Subcutaneous adipose tissue (tissue), 4 donors: ENCODE measurements around the gene GSTA4. TPM values are rescaled to one million over a fixed set of nuclear protein-coding genes. Genes with fewer than 3 reads are reported as not detected.

Experiments used
- total RNA-seq, 4 donors: library from RNA; depleted of rRNA; stranded (reverse); fragments of >200 nt; gene quantifications; one replicate each; pipeline ENCODE4 v1.1.0, GENCODE V29; 2016
- TF ChIP-seq, protein P1 (sequence below): fragments of 450-650 bp; IDR thresholded peaks from one replicate; pipeline ENCODE4 v1.5.1; 2016; ENCODE audit warnings: low read depth, mild to moderate bottlenecking, control low read depth, antibody characterized with exemption, moderate library complexity

The GSTA4 gene
- total RNA-seq, 4 donors from 2014 or later, result 19.8 to 30.5 (median 24.8) TPM

GRCh38 chr6:53014744-53015143 is 19.7 kb upstream of the GSTA4 start:
- TF ChIP-seq, protein P1, sequence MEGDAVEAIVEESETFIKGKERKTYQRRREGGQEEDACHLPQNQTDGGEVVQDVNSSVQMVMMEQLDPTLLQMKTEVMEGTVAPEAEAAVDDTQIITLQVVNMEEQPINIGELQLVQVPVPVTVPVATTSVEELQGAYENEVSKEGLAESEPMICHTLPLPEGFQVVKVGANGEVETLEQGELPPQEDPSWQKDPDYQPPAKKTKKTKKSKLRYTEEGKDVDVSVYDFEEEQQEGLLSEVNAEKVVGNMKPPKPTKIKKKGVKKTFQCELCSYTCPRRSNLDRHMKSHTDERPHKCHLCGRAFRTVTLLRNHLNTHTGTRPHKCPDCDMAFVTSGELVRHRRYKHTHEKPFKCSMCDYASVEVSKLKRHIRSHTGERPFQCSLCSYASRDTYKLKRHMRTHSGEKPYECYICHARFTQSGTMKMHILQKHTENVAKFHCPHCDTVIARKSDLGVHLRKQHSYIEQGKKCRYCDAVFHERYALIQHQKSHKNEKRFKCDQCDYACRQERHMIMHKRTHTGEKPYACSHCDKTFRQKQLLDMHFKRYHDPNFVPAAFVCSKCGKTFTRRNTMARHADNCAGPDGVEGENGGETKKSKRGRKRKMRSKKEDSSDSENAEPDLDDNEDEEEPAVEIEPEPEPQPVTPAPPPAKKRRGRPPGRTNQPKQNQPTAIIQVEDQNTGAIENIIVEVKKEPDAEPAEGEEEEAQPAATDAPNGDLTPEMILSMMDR, result no peak

- TF ChIP-seq, protein P1, result no peak
Observed at GRCh38 chr6:53014063-53014462, 19.0 kb upstream of the GSTA4 start.

DNA sequence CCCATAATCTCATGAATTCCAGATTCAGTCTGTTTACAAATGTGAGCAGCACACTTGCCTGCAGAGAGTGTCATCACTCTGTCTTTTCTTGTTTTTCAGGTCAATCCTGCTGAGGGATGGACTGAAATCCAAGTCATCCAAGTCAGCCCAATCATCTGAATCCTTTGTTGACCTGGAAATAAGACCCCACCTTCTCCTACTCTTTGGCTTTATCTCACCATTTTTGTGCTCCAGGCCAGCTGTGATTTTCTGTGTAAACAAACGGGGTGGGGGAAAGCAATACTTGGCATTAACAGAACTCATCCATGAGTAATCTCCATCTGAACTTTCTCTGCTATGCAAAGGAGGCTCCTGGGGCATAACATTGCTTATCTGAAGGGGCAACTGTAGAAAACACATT is 16.9 kb upstream of the GSTA4 start:
- TF ChIP-seq, protein P1, result no peak

GRCh38 chr6:53010504-53010903 is 15.4 kb upstream of the GSTA4 start:
- TF ChIP-seq, protein P1, result no peak

DNA sequence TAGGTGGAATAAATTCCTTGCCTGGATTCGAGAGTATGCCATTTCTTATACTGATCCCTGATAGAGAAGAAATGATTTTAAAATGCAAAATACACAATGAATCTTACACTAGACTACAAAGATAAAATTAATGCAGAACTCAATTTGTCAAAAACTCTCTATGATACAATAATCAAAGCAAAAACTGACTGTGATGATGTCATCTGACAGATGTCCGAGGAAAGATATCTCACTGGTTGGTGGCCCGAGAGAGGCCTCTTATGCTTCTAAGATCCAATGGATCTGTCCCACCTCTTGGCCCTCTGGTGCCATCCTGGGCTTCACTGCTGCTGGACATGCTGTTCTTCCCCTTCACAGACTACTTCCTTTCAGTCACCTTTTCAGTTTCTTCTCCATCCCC is 14.4 kb upstream of the GSTA4 start:
- TF ChIP-seq, protein P1, result no peak

DNA sequence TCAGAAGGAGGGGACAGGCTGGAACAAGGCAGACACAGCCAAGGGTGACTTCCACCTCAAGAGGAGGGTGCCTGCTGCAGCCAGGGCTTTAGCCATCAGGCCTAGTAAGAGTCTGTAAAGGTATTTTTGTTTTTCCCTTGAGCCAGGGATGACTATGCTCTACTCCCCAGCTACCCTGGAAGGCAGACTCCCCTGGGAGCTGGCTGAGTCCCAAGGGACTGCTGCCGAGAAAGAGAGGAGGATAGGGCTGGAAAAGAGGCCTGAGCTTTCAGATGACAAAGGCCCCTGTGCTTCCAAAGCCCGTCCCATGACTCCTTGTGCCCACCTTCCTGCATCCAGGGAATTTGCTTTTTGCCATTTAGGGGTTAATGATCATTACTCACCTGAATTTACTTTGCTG is 14.0 kb upstream of the GSTA4 start:
- TF ChIP-seq, protein P1, result no peak

DNA sequence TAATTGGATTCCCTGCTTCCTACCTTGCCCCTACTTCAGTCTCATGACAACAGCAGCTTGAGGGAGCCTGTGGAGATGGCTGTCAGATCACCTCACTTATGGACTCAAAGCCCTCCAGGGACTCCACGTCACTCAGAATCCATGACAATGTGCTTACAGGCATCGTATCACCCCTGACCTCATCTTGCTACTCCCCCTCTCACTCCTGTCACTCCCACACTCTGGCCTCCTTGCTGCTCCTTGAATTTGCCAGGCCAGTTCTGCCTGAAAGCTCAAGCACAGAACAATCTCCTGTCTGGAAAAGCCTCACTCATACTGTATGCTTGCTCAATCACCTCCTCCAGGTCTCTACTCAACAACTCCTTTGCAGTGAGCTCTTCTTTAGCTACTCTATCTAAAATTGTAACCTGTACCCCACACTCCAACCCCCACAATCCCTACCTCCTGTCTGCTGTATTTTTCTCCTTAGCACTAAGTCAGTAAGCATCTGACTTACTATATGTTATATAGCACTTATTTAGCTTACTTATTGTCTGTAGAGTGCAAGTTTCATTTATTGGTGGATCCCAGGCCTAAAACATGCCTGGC is 10.7 kb upstream of the GSTA4 start:
- TF ChIP-seq, protein P1, result no peak
